GM12878 (cell line): ENCODE results near the gene TOR2A.

Experiments
- BHLHE40 ChIP-seq, 2 experiments: fragments of 450-650 bp in 1 of 2; IDR thresholded peaks; 2 replicates each; pipeline ENCODE4 v1.6.1; 2011 to 2017; ENCODE audit warnings: low read depth in 2 of 2, borderline replicate concordance in 1 of 2, improper control_type of control experiment in 1 of 2, low read length in 1 of 2, mild to moderate bottlenecking in 1 of 2
- CEBPB ChIP-seq, 2 experiments: fragments of 150-350 bp in 1 of 2; IDR thresholded peaks; 2 replicates each; pipeline ENCODE4 v1.6.1; 2012 to 2014; ENCODE audit warnings: low read depth in 2 of 2, low read length in 2 of 2, borderline replicate concordance in 1 of 2, inconsistent platforms in 1 of 2
- CREB1 ChIP-seq: IDR thresholded peaks from 2 replicates; pipeline ENCODE4 v1.6.1; 2012; ENCODE audit warnings: low read depth, mild to moderate bottlenecking, inconsistent platforms
- CTCF ChIP-seq, 3 experiments: IDR thresholded peaks in 2 of 3; conservative IDR thresholded peaks in 1 of 3; 2 replicates each; pipeline ENCODE4 v1.5.1; 2011; ENCODE audit warnings: low read depth in 3 of 3, low read length in 3 of 3, mild to moderate bottlenecking in 3 of 3, control low read depth in 2 of 3, moderate library complexity in 2 of 3, inconsistent platforms in 1 of 3, mixed read lengths in 1 of 3; ENCODE audit not compliant: control insufficient read depth in 2 of 3, insufficient read depth in 1 of 3; ENCODE audit errors: extremely low read depth in 1 of 3
- HDAC2 ChIP-seq: fragments of 200-600 bp; sonication (generic); IDR thresholded peaks from 2 replicates; pipeline ENCODE4 v1.6.1; 2017
- MXI1 ChIP-seq: fragments of 150-350 bp; IDR thresholded peaks from 2 replicates; pipeline ENCODE4 v1.6.1; 2011; ENCODE audit warnings: low read depth, mild to moderate bottlenecking, inconsistent platforms, low read length, improper control_type of control experiment
- NBN ChIP-seq: fragments of 450-650 bp; IDR thresholded peaks from 2 replicates; pipeline ENCODE4 v1.6.1; 2016
- NFYA ChIP-seq: IDR thresholded peaks from 2 replicates; pipeline ENCODE4 v1.6.1; 2011; ENCODE audit warnings: low read depth, mild to moderate bottlenecking, low read length, improper control_type of control experiment, borderline replicate concordance
- POLR2A ChIP-seq: IDR thresholded peaks from 2 replicates; pipeline ENCODE4 v1.6.1; 2011; ENCODE audit warnings: low read depth, mild to moderate bottlenecking, low read length
- POLR2AphosphoS5 ChIP-seq: IDR thresholded peaks from 2 replicates; pipeline ENCODE4 v1.6.1; 2011; ENCODE audit warnings: mild to moderate bottlenecking, low read length, inconsistent platforms
- TAF1 ChIP-seq: IDR thresholded peaks from 2 replicates; pipeline ENCODE4 v1.6.1; 2011; ENCODE audit warnings: mild to moderate bottlenecking, low read depth, low read length, borderline replicate concordance
- USF2 ChIP-seq: IDR thresholded peaks from 2 replicates; pipeline ENCODE4 v1.6.1; 2011; ENCODE audit warnings: low read depth, low read length, improper control_type of control experiment, borderline replicate concordance

- TF ChIP-seq POLR2AphosphoS5 (no peak), USF2 (no peak), CREB1 (no peak), NBN (no peak), POLR2A (no peak), CEBPB (IDR thresholded peaks at IDR 0.05; ENCODE audit: borderline replicate concordance in 1 of 2, low read depth in 2 of 2, low read length in 2 of 2) (no peak), HDAC2 (no peak), MXI1 (no peak), CTCF (IDR thresholded peaks at IDR 0.05 in 2 of 3, conservative IDR thresholded peaks at IDR 0.05 in 1 of 3; ENCODE audit: control insufficient read depth in 2 of 3, extremely low read depth in 1 of 3, insufficient read depth in 1 of 3, low read depth in 3 of 3, low read length in 3 of 3) (no peak), BHLHE40 (IDR thresholded peaks at IDR 0.05; ENCODE audit: borderline replicate concordance in 1 of 2, low read depth in 2 of 2, low read length in 1 of 2) (no peak), TAF1 (no peak), NFYA (no peak)
These were observed 26.4 kb upstream of the TOR2A start for GRCh38 chr9:127761491-127761956.
